ENCODE measurements around the gene SNW1. TPM values are rescaled to one million over a fixed set of nuclear protein-coding genes. Genes with fewer than 3 reads are reported as not detected.
"Not testable (repeated sequence)": the region's sequence is repeated elsewhere in the genome, so short reads cannot be mapped to it uniquely, and the experiment has no call there.

The SNW1 gene
- total RNA-seq, 1 donor from 2014 or later: 52.6 TPM

DNA sequence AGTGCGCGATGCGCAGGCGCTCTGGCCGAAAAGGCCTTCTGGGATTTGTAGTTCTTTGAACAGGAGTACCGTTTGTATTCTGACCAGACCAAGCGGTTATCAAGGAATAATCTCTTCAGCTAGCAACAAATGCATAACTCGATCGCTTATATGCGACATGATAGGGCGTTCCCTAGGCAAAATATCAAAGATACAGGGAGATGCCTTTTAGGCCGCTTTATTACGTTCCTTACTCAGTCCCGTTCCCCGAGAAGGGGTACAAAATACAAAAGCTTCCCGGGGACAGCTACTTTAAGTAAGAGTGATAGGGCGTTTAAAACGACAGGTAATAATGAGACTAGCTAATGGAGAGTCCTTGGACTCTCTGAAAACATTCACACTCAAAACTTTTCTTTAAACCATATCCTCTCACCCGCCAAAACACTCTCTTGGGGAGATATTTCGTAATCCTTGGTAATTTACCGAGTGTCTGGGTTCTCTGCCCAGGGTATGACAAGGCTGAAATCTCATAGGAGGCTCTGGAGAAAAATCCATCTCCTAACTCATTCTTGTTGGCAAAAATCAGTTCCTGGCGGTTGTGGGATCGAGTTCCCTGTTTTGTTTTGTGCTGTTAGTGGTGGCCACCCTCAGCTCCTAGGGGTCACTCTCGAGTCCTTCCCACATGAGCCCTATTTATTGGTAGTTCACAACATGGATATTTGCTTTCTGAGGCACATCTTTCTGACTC lies 412 bp upstream of the SNW1 start:
- intact Hi-C loops (cut with DNase I): loop anchor here (5.0 kb wide), 1 partner anchor 41 kb away; the partner anchor contains the start of gene ADCK1
- no peak for DNase-seq

GRCh38 chr14:77752799-77753516 lies 8.0 kb downstream of the SNW1 start:
- intact Hi-C loops (cut with DNase I): no loop called here
- DNase-seq (no peak), ATAC-seq (ENCODE audit: poor library complexity) (no peak)

More for the DNA sequence above, 412 bp upstream of the SNW1 start:
- ATAC-seq (ENCODE audit: poor library complexity): peak; percentile 69

- intact Hi-C loops (cut with DNase I): no loop called here
- ATAC-seq (ENCODE audit: poor library complexity): no peak
- no peak for DNase-seq
Observed at GRCh38 chr14:77752266-77752665, 8.7 kb downstream of the SNW1 start.

DNA sequence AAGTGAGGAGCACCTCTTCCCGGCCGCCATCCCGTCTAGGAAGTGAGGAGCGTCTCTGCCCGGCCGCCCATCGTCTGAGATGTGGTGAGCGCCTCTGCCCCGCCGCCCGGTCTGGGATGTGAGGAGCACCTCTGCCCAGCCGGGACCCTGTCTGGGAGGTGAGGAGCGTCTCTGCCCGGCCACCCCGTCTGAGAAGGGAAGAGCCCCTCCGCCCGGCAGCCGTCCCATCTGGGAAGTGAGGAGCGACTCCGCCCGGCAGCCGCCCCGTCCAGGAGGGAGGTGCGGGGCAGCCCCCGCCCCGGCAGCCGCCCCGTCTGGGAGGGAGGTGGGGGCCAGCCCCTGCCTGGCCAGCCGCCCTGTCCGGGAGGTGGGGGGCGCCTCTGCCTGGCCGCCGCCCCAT lies 13.5 kb downstream of the SNW1 start:
- ATAC-seq (ENCODE audit: poor library complexity); DNase-seq; intact Hi-C loops (cut with DNase I): not testable (repeated sequence)

- intact Hi-C loops (cut with DNase I): no loop called here
- ATAC-seq (ENCODE audit: poor library complexity) (no peak), DNase-seq (no peak)
Observed at GRCh38 chr14:77746064-77746702, 14.8 kb downstream of the SNW1 start.

- DNase-seq (no peak), ATAC-seq (ENCODE audit: poor library complexity) (no peak)
- intact Hi-C loops (cut with DNase I): no loop called here
Observed at GRCh38 chr14:77741438-77741837, 19.5 kb downstream of the SNW1 start.

GRCh38 chr14:77738559-77739250 lies 22.3 kb downstream of the SNW1 start:
- peak; percentile 53 for ATAC-seq (ENCODE audit: poor library complexity)
- DNase-seq: no peak
- intact Hi-C loops (cut with DNase I): no loop called here

- intact Hi-C loops (cut with DNase I): no loop called here
- no peak for ATAC-seq (ENCODE audit: poor library complexity)
- DNase-seq: no peak
Observed at GRCh38 chr14:77730976-77731497, 29.9 kb downstream of the SNW1 start.

- no peak for DNase-seq
- intact Hi-C loops (cut with DNase I): no loop called here
- ATAC-seq (ENCODE audit: poor library complexity): no peak
Observed at GRCh38 chr14:77722301-77722700, 38.7 kb downstream of the SNW1 start.

GRCh38 chr14:77721437-77721836 lies 39.5 kb downstream of the SNW1 start:
- DNase-seq (no peak), ATAC-seq (ENCODE audit: poor library complexity) (no peak)
- intact Hi-C loops (cut with DNase I): no loop called here

- DNase-seq (no peak), ATAC-seq (ENCODE audit: poor library complexity) (no peak)
- intact Hi-C loops (cut with DNase I): no loop called here
Observed at GRCh38 chr14:77717608-77718305, 43.2 kb downstream of the SNW1 start.

- ATAC-seq (ENCODE audit: poor library complexity): no peak
- intact Hi-C loops (cut with DNase I): no loop called here
- DNase-seq: no peak
Observed at GRCh38 chr14:77714926-77715325, 46.0 kb downstream of the SNW1 start.

- ATAC-seq (ENCODE audit: poor library complexity): no peak
Observed at GRCh38 chr14:77710364-77710763, 50.6 kb downstream of the SNW1 start.

DNA sequence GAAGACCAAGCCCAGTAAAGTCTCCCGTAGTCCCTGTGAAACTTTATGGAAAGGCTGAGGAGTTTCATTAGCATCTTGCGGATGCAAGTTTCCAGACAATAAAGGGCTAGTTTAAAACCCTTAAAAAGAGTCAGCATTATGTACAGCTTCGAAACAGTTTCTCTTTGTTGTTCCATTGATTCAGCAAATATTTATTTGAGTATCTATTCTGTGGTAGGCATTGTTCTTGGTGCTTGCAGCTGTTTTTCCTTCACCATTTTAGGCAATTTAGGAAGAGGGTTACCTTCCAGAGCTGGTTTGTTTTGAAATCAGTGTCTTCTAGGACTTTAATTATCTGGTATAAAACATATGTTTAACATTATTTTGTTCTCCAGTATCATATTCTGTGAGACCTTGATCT lies 51.5 kb downstream of the SNW1 start:
- intact Hi-C loops (cut with DNase I): loop anchor here (5.0 kb wide), 1 partner anchor 52 kb away; no protein-coding TSS in a partner anchor
- no peak for DNase-seq
- no peak for ATAC-seq (ENCODE audit: poor library complexity)

More at GRCh38 chr14:77710364-77710763, 50.6 kb downstream of the SNW1 start:
- intact Hi-C loops (cut with DNase I): no loop called here
- DNase-seq: no peak

DNA sequence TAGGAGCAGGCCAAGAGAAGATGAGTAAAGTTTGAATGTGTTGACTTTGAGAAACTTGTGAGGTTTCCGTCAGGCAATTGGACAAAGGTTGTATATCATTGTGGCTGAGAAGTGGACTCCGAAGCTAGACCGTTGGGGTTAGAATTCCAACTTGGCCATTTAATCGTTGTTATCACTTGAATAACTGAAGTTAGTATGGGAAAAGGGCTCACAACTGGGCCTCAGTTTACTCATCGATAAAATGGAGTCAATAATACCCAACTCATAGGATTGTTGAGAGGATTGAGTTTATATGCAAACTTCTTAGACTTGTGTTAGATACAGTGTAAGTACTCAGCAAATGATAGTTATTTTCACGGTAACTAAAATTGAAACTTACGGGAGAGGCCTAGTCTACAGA lies 52.2 kb downstream of the SNW1 start:
- intact Hi-C loops (cut with DNase I): loop anchor here (5.0 kb wide), 1 partner anchor 51 kb away; no protein-coding TSS in a partner anchor
- ATAC-seq (ENCODE audit: poor library complexity) (no peak), DNase-seq (no peak)

DNA sequence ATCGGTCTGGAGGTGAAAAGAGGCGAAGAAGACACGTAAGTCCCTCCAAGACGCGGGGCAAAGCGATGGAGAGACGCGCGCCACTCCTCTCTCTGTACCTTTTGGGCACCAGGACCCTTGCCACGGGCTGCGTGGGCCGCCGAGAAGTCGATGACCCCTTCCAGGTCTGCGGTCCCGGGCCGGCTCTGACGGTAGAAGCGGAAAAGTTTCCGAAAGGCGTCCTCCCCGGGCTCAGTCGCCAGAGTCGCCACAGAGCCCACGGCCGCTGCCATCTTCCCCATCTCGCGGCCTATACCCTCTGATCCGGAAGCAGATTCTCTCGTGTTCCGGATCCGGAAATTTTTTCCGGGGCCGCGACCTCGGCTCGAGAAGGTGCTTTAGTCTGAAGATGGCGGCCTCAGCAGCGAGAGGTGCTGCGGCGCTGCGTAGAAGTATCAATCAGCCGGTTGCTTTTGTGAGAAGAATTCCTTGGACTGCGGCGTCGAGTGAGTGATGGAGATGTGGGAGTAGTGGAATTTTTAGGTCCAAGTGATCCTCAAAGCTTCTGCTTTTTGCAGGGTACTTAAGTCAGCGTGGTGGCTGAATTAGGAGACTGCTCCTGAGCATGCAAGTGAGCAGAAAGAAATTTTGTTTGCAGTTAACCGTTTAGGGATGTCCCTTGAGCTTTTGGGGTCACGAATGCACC lies 53.1 kb downstream of the SNW1 start, which contains the start of the genes ALKBH1 and SLIRP:
ALKBH1 (minus strand) TSS at position 300 of the 685 bp plus-strand sequence; CDS start at position 281, 19 bp downstream.
SLIRP (plus strand) TSS at position 380 of the 685 bp plus-strand sequence; CDS start at position 389, 9 bp downstream.
- DNase-seq: peak; percentile 92
- intact Hi-C loops (cut with DNase I): loop anchor here (5.0 kb wide), 1 partner anchor 51 kb away; no protein-coding TSS in a partner anchor
- ATAC-seq (ENCODE audit: poor library complexity): peak; percentile 99

DNA sequence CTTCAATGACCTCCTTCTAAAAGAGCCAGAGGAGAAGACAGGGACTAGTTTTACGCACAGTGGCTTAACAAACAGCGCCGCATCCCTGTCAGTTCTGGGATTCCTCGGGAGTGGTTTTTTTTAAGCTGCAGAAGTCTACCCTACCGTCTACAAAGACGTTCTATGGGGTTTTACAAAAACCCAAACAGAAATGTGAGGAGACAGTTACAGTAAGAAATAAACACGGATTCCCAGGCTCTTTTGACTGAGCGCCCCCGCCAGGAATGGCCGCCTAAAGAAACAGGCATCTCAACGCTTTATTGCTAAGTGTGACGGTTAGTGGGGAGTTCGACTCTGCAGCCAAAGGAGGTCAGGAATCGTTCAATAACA lies 53.6 kb downstream of the SNW1 start:
- no peak for DNase-seq
- intact Hi-C loops (cut with DNase I): loop anchor here (5.0 kb wide), 1 partner anchor 50 kb away; no protein-coding TSS in a partner anchor
- ATAC-seq (ENCODE audit: poor library complexity): peak; percentile 55
